Endometrial microvascular endothelial cells (primary cell): ENCODE data around the gene TUBGCP6. TPM values are rescaled to one million over a fixed set of nuclear protein-coding genes. Genes with fewer than 3 reads are reported as not detected.

Experiments
- in situ Hi-C: cut with HindIII; loops from 2 replicates; pipeline ENCODE4 v1.10.0; 2017; ENCODE audit warnings: low sequenced_read_pairs, low pct_unique_long_range_greater_than_20kb; ENCODE audit errors: inconsistent ontology term
- total RNA-seq: library from RNA; depleted of rRNA; stranded (reverse); fragments of >200 nt; gene quantifications from one replicate; pipeline ENCODE4 v1.2.3, GENCODE V29; 2015; ENCODE audit errors: inconsistent ontology term

Gene TUBGCP6
- total RNA-seq, 1 donor from 2014 or later: 33.2 TPM

- in situ Hi-C loops: no loop called here
Measured at GRCh38 chr22:50242406-50242949, 2.3 kb downstream of the TUBGCP6 start.

DNA sequence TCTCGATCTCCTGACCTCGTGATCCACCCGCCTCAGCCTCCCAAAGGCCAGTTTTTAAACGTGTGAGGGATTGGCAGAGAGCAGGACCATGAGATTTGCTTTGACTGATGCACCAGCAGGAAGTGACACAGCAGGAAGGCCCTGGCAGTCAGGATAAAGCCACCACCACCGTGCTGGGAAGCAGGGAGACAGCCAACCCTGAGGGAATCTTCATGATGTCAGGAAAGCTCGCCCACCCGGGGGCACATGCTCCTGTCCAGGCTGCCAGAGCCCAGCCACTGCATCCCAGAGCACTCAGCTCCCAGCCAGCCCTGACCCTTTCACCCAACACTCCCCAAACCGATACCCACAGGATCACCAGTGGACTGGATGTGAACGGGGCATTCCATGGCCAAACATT lies 6.1 kb downstream of the TUBGCP6 start:
- in situ Hi-C loops: no loop called here

DNA sequence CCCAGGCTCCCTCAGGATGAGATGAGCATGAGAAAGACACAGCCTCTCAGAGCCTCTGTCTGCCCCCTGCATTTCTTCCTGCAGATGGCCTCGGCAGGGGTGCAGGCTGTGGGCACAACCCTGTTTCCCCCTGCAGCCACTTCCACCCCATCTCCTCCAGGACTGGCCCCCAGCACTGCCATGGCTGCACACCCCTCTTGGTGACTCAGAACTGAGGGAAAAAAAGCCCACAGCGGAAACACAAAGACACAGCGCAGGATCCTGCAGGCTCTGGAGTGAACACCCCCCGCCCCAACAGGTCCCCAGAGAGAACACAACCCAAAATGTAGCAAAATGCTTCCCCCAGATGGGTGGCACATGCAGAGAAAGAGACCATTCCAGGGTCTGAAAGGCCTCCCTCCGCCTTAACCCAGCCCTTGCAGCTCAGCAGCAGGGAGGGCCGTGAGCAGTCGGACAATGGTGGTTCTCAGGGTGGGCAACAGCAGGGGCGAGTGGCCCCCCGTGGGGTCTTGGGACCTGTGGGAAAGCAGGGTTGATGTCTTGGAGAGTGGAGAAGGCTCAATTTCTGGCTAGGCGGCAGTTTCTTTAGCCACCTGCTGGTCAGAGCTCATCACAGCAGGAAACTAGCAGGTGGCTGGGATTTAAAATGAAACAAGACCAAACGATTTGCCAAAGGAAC lies 8.0 kb downstream of the TUBGCP6 start:
- in situ Hi-C loops: no loop called here

GRCh38 chr22:50233223-50233622 lies 11.6 kb downstream of the TUBGCP6 start:
- in situ Hi-C loops: no loop called here

- in situ Hi-C loops: no loop called here
Measured at GRCh38 chr22:50232481-50233151, 12.2 kb downstream of the TUBGCP6 start.

GRCh38 chr22:50229370-50229769 lies 15.5 kb downstream of the TUBGCP6 start:
- in situ Hi-C loops: no loop called here

- in situ Hi-C loops: no loop called here
Measured at GRCh38 chr22:50228366-50228765, 16.5 kb downstream of the TUBGCP6 start.

- in situ Hi-C loops: no loop called here
Measured at GRCh38 chr22:50227579-50228215, 17.1 kb downstream of the TUBGCP6 start.

GRCh38 chr22:50226875-50227165 lies 18.0 kb downstream of the TUBGCP6 start:
- in situ Hi-C loops: no loop called here

GRCh38 chr22:50226063-50226874 lies 18.6 kb downstream of the TUBGCP6 start:
- in situ Hi-C loops: no loop called here

- in situ Hi-C loops: no loop called here
Measured at GRCh38 chr22:50225200-50225969, 19.4 kb downstream of the TUBGCP6 start.

DNA sequence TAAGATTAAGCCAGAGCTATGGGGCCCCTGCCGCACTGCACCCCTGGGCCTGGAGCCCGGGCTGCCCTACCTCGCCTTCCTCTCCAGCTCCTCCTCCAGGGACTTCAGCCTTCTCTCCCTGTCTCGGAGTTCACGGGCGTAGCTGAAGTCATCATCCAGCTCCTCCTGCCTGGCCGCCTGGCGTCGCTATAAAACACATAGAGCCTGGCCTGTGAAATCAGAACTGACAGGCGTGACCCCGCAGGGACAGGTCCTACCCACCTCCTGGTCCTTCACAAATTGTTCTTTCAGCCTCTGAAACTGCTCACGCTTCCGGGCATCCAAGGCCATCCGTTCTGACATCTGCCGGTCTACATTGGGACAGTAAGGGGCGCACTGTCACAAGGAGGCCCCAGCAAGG lies 20.8 kb downstream of the TUBGCP6 start:
- in situ Hi-C loops: no loop called here

DNA sequence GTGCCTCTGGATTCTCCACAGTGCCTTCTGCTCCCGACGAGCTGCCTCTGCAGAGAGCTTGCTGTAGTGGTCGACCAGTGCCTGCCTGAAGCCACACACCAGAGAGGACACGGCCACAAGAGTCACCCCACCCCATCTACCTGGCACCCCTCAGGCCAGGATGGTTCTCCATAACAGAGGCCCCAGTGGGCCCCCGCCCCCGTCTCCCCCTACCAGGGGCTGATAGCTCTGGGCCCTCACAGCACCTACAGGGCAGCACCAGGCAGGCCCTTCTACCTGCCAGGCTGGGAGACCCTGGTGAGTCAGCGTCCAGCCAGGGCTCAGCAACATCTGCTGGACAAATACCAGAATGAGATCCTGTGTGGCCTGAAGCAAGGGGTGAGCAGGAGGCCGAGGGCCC lies 22.3 kb downstream of the TUBGCP6 start:
- in situ Hi-C loops: no loop called here

- in situ Hi-C loops: no loop called here
Measured at GRCh38 chr22:50221410-50222300, 23.2 kb downstream of the TUBGCP6 start.

DNA sequence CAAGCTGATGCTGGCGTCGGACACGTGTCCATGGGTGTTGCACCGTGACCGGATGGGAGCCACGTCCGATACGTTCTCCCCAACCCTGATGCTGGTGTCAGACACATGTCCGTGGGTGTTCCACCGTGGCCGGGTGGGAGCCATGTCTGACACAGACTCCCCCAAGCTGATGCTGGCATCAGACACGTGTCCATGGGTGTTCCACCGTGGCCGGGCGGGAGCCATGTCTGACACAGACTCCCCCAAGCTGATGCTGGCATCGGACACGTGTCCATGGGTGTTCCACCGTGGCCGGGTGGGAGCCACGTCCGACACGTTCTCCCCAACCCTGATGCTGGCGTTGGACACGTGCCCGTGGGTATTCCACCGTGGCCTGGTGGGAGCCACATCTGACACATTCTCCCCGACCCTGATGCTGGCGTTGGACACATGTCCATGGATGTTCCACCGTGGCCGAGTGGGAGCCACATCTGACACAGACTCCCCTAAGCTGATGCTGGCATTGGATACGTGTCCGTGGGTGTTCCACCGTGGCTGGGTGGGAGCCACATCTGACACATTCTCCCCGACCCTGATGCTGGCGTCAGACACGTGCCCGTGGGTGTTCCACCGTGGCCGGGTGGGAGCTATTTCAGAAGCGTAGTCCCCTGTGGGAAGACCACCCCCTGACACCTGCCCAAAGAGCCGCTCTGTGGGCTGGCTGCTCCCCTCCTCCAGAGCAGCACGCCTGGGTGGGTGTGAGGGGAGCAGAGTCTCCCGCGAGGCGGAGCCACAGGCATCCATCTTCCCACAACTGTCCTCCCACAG lies 24.0 kb downstream of the TUBGCP6 start:
- in situ Hi-C loops: no loop called here

DNA sequence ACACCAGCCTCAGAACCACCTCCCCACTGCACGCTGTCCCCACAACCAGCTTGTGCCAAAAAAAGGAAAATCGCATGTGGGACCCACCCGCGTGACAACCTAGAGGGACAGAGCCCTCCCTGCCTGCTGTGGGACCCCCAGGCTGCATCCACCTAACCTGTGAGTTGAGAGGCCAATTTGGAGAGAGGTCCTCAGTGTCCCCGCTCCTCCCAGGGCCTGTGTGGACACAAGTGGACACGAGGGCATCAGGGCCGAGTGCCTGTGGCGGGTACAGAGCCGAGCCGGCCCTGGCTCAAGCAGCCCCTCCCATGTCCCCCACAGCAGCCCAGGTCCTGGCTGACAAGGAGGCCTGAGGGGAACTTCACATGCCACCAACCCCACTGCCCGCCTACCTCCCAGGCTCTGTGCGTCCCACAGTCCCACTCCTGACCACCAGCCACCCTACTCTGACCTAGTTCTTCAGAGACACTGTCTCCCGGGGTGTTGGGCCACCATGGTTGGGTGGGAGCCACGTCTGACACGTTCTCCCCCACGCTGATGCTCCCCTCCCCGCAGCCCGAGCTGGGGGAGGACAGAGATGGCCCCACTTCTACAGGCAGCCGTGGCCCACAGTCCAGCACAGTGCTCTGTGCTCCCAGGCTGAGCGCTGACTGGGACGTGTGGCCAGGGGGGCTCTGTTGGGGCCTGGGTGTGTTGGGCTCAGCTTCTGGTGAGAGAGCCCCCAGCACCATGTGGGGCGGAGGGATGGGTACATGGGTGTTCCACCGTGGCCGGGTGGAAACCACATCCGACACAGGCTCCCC lies 24.8 kb downstream of the TUBGCP6 start:
- in situ Hi-C loops: no loop called here
